HepG2 (cell line): ENCODE results near the gene ATRIP. TPM values are rescaled to one million over a fixed set of nuclear protein-coding genes. Genes with fewer than 3 reads are reported as not detected.

ENCODE experiments used
- ATAC-seq: fragments of 200-7000 bp; cut with Tn5 transposase; 3 replicates; pipeline ENCODE4 v1.9.1; 2020; ENCODE audit warnings: mild to moderate bottlenecking, moderate library complexity
- BruUV-seq: library from RNA; stranded (reverse); fragments of 400-500 nt; replicated peaks from 2 replicates; lab custom pipeline; 2021; lab: Mats Ljungman, UMichigan
- CTCF ChIA-PET: fragments of 300-600 bp; formaldehyde crosslinking; extraction: SDS; loops from one replicate; lab custom pipeline; 2021; ENCODE audit warnings: low total read pairs, inconsistent platforms, low intra/inter-chr PET ratio; lab: Yijun Ruan, JAX
- POLR2A ChIA-PET: fragments of 350-600 bp; sonication (Branson Sonifier 250); formaldehyde crosslinking; loops from one replicate; lab custom pipeline; 2020; ENCODE audit warnings: antibody characterized with exemption, inconsistent platforms; lab: Yijun Ruan, JAX
- DNase-seq: peaks from one replicate; pipeline ENCODE4 v3.0.0-alpha.2; 2015; ENCODE audit warnings: low spot score
- FAIRE-seq: peaks from 3 replicates; lab custom pipeline; 2011; peaks lifted over from hg19 to GRCh38; lab: Jason Lieb, UNC
- H2AFZ ChIP-seq: one replicate; pipeline ENCODE4 v1.6.1; 2011; ENCODE audit warnings: low read length, inconsistent platforms
- H3K27ac ChIP-seq: fragments of 300-600 bp; 3 replicates; pipeline ENCODE4 v1.8.0; 2011; ENCODE audit warnings: mixed run types, mild to moderate bottlenecking, mixed read lengths, low read length, inconsistent platforms; ENCODE audit not compliant: insufficient read depth; ENCODE audit errors: extremely low read length
- H3K27me3 ChIP-seq, 2 experiments: fragments of 200-600 bp in 1 of 2; 2 replicates in 1 of 2; 3 replicates in 1 of 2; pipeline versions ENCODE4 v1.6.0 to v1.8.0; 2011; ENCODE audit warnings: low read length in 2 of 2, mild to moderate bottlenecking in 2 of 2, moderate library complexity in 2 of 2, inconsistent platforms in 1 of 2; ENCODE audit not compliant: insufficient read depth in 2 of 2, control insufficient read depth in 1 of 2
- H3K36me3 ChIP-seq, 2 experiments: fragments of 200-600 bp in 1 of 2; replicated peaks in 1 of 2; 2 replicates in 1 of 2; 3 replicates in 1 of 2; pipeline versions ENCODE4 v1.5.1 to v1.8.0; 2011; ENCODE audit warnings: low read length in 2 of 2, inconsistent platforms in 1 of 2; ENCODE audit not compliant: insufficient read depth in 2 of 2, control insufficient read depth in 1 of 2
- H3K4me1 ChIP-seq: 2 replicates; pipeline ENCODE4 v1.5.1; 2012; ENCODE audit warnings: low read length, inconsistent platforms; ENCODE audit not compliant: insufficient read depth
- H3K4me2 ChIP-seq: 2 replicates; pipeline ENCODE4 v1.6.0; 2011; ENCODE audit warnings: low read depth, low read length, inconsistent platforms
- H3K4me3 ChIP-seq, 3 experiments: fragments of 200-600 bp in 1 of 3; sonication (generic), shearing (Covaris generic) in 1 of 3; replicated peaks in 1 of 3; 2 replicates each; pipeline ENCODE4 v1.5.1; 2011 to 2016; ENCODE audit warnings: low read length in 3 of 3, inconsistent platforms in 2 of 3, low read depth in 2 of 3, mild to moderate bottlenecking in 2 of 3, control low read depth in 1 of 3, mixed read lengths in 1 of 3; ENCODE audit not compliant: insufficient read depth in 1 of 3
- H3K79me2 ChIP-seq: one replicate; pipeline ENCODE4 v1.6.1; 2011; ENCODE audit warnings: low read length, inconsistent platforms; ENCODE audit not compliant: insufficient read depth
- H3K9ac ChIP-seq: 2 replicates; pipeline ENCODE4 v1.6.0; 2011; ENCODE audit warnings: mild to moderate bottlenecking, low read depth, low read length, inconsistent platforms; ENCODE audit not compliant: insufficient read depth
- H3K9me3 ChIP-seq: 2 replicates; pipeline ENCODE4 v1.5.1; 2012; ENCODE audit warnings: mild to moderate bottlenecking, low read length
- H4K20me1 ChIP-seq: 2 replicates; pipeline ENCODE4 v1.6.0; 2011; ENCODE audit warnings: inconsistent platforms, mild to moderate bottlenecking, low read length, moderate library complexity; ENCODE audit not compliant: insufficient read depth
- AGO2 ChIP-seq: fragments of 200-400 bp; formaldehyde crosslinking; optimal IDR thresholded peaks from 2 replicates; pipeline ENCODE3; 2017; ENCODE audit warnings: mild to moderate bottlenecking, low read depth, low read length, moderate library complexity
- GTF2F1 ChIP-seq: fragments of 150-350 bp; IDR thresholded peaks from 2 replicates; pipeline ENCODE4 v1.6.1; 2014; ENCODE audit warnings: low read length
- NFYC ChIP-seq: IDR thresholded peaks from 2 replicates; pipeline ENCODE4 v1.6.1; 2016; ENCODE audit warnings: missing genetic modification reagents, missing compliant biosample characterization
- NONO ChIP-seq, 2 experiments: fragments of 450-650 bp in 1 of 2; sonication (generic) in 1 of 2; formaldehyde crosslinking in 1 of 2; IDR thresholded peaks in 1 of 2; conservative IDR thresholded peaks in 1 of 2; 2 replicates each; pipeline versions ENCODE4 v1.6.1 to v1.8.0; 2017 to 2022; ENCODE audit warnings: mild to moderate bottlenecking in 1 of 2, missing genetic modification reagents in 1 of 2, moderate library complexity in 1 of 2
- POLR2A ChIP-seq, 2 experiments: IDR thresholded peaks; 2 replicates each; pipeline ENCODE4 v1.6.1; 2011; ENCODE audit warnings: low read depth in 2 of 2, low read length in 2 of 2, mild to moderate bottlenecking in 1 of 2, moderate library complexity in 1 of 2; ENCODE audit not compliant: insufficient read depth in 1 of 2
- POLR2G ChIP-seq: fragments of 200-400 bp; formaldehyde crosslinking; IDR thresholded peaks from 2 replicates; pipeline ENCODE4 v1.6.1; 2018; ENCODE audit warnings: mild to moderate bottlenecking, low read depth, low read length, moderate library complexity
- RBFOX2 ChIP-seq: fragments of 200-400 bp; formaldehyde crosslinking; IDR thresholded peaks from 2 replicates; pipeline ENCODE4 v1.6.1; 2017; ENCODE audit warnings: low read depth, mild to moderate bottlenecking, low read length
- RBM22 ChIP-seq: fragments of 200-400 bp; formaldehyde crosslinking; optimal IDR thresholded peaks from 2 replicates; pipeline ENCODE3; 2017; ENCODE audit warnings: mild to moderate bottlenecking, low read length, moderate library complexity
- ZBTB7A ChIP-seq: sonication (generic); formaldehyde crosslinking; IDR thresholded peaks from 2 replicates; pipeline ENCODE4 v1.8.0; 2022; ENCODE audit warnings: mild to moderate bottlenecking, missing genetic modification reagents
- ZNF687 ChIP-seq: sonication (generic); formaldehyde crosslinking; IDR thresholded peaks from 2 replicates; pipeline ENCODE4 v1.5.1; 2020; ENCODE audit warnings: mild to moderate bottlenecking, missing genetic modification reagents, moderate library complexity
- ZNF710 ChIP-seq: sonication (generic); formaldehyde crosslinking; IDR thresholded peaks from 2 replicates; pipeline ENCODE4 v1.5.0; 2020; ENCODE audit warnings: mild to moderate bottlenecking, missing genetic modification reagents, borderline replicate concordance
- WGBS: methylation state at CpG from one replicate; pipeline ENCODE4 v1.1.6; 2017; ENCODE audit warnings: low lambda C conversion rate; 5-methylcytosine and 5-hydroxymethylcytosine counted together
- in situ Hi-C: cut with HindIII; loops from 2 replicates; pipeline ENCODE4 v1.10.0; 2017; ENCODE audit warnings: low pct_unique_long_range_greater_than_20kb; ENCODE audit not compliant: extremely low pct_ligation_motif_present
- intact Hi-C: fragments of 100-400 bp; cut with micrococcal nuclease; formaldehyde crosslinking; loops from one replicate; pipeline ENCODE4 v1.10.0; 2022; ENCODE audit not compliant: unreplicated experiment
- polyA plus RNA-seq, 8 experiments: library from polyadenylated mRNA; depleted of rRNA in 3 of 8; stranded (reverse) in 7 of 8; unstranded in 1 of 8; fragments of >200 nt; fragmentation: Illumina TruSeq in 4 of 8; extraction: Trizol in 4 of 8; gene quantifications; 2 replicates each; pipeline versions ENCODE4 v1.2.1 to v1.2.3, GENCODE V29; 2011 to 2016; ENCODE audit warnings: low read depth in 4 of 8, missing spikeins in 1 of 8, mixed read lengths in 1 of 8; ENCODE audit not compliant: insufficient read depth in 1 of 8
- total RNA-seq, 5 experiments: library from RNA; depleted of rRNA; stranded (reverse); fragments of >200 nt; fragmentation: Illumina TruSeq; extraction: Trizol; gene quantifications; 2 replicates each; pipeline ENCODE4 v1.2.3, GENCODE V29; 2016; ENCODE audit warnings: low read depth in 1 of 5

ATRIP gene
- total and polyA plus RNA-seq, 2 of the 13 experiments (the other 11 are each of a cell fraction or from before 2014, with no cell fraction given), result 5.1 to 12.5 TPM

- no peak for TF ChIP-seq ZNF710 (CRISPR knock-in tag)
- TF ChIP-seq NONO (IDR thresholded peaks at IDR 0.05), result no peak
- TF ChIP-seq NONO (CRISPR knock-in tag; conservative IDR thresholded peaks at IDR 0.05), result 0 out of 2 replicates have a peak, but pooled peaks have one; percentile 9
- TF ChIP-seq POLR2G, result peak; percentile 46; the same call in 1 of the 2 replicates
- peak; percentile 64 for TF ChIP-seq RBM22
- DNase-seq (no peak), FAIRE-seq (no peak), ATAC-seq (no peak)
- no TSS peak for BruUV-seq
- Histone ChIP-seq H4K20me1 (peaks cover 16% of the 10 kb centered on the region; the same call in 1 of the 2 replicates), H3K9ac (no peak overlapping the region), H2AFZ (no peak overlapping the region), H3K9me3 (no peaks in the 10 kb centered on the region), H3K4me1 (no peaks in the 10 kb centered on the region), H3K79me2 (no peaks in the 10 kb centered on the region), H3K36me3 (peaks cover 82 to 100% of the 10 kb centered on the region in 2 experiments), H3K4me3 (no peak overlapping the region), H3K4me2 (no peak overlapping the region), H3K27me3 (no peaks in the 10 kb centered on the region), H3K27ac (no peak overlapping the region)
- POLR2A ChIA-PET, result interaction anchor here (1.4 kb wide), 1 partner anchor 23 kb away, joined by 4 read pairs; no protein-coding TSS in a partner anchor
- in situ Hi-C loops (no loop called here), intact Hi-C loops (no loop called here)
- 98% methylated on average over 7 of the region's 8 CpGs for WGBS
- CTCF ChIA-PET, result interaction anchor here (4.1 kb wide), 1 partner anchor 23 kb away, joined by 25 read pairs; no protein-coding TSS in a partner anchor
Measured at GRCh38 chr3:48413086-48413485, 33.5 kb upstream of the ATRIP start.

DNA sequence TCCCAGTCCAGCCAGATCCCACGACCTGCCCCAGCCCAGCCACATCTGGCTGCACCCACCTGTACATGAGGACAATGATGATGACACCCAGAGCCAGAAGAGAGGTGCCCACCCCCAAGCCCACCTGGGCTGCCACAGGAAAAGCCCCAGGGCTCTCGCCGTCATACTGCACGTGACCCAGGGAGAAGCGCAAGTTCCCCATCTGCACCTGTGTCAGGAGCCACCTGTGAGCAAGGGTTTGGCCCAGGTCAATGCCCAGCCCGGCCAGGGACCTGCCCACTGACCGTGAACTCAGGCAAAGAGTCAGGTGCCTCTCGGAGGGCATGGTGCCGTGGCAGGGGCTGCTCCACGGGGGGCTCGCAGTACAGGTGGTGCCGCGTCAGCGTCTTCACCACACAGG lies 32.9 kb upstream of the ATRIP start:
- CTCF ChIA-PET, result interaction anchor here (2.7 to 4.1 kb wide), 2 partner anchors 20 to 22 kb away, joined by 9 to 25 read pairs; no protein-coding TSS in a partner anchor

More for the DNA sequence above, 32.9 kb upstream of the ATRIP start:
- no peaks in the 10 kb centered on the region for H3K79me2 ChIP-seq
- POLR2A ChIA-PET, result interaction anchor here (11.1 kb wide), 1 partner anchor 17 kb away, joined by 130 read pairs; the partner anchor contains the start of gene PLXNB1
- BruUV-seq, result no TSS peak
- TF ChIP-seq ZBTB7A (0 out of 2 replicates have a peak, but pooled peaks have one; percentile 30), POLR2A (IDR thresholded peaks at IDR 0.05; ENCODE audit: insufficient read depth in 1 of 2, low read depth in 2 of 2, low read length in 2 of 2) (peak in 1 of 2 experiments; percentile 55; a peak in 2 of 4 replicates), POLR2G (peak; percentile 12; the same call in 1 of the 2 replicates), RBFOX2 (peak; percentile 62), GTF2F1 (no peak), ZNF687 (0 out of 2 replicates have a peak, but pooled peaks have one; percentile 2), NFYC (CRISPR knock-in tag) (no peak), AGO2 (peak; percentile 86)
- TF ChIP-seq, all 625 proteins: peak for 6
- Histone ChIP-seq H3K27ac (no peak overlapping the region), H3K4me2 (no peak overlapping the region), H3K9ac (no peak overlapping the region), H3K4me3 (no peak overlapping the region), H3K4me1 (no peaks in the 10 kb centered on the region), H3K27me3 (no peaks in the 10 kb centered on the region), H3K36me3 (peaks cover 82 to 100% of the 10 kb centered on the region in 2 experiments), H3K9me3 (no peaks in the 10 kb centered on the region), H4K20me1 (peaks cover 16% of the 10 kb centered on the region; the same call in 1 of the 2 replicates), H2AFZ (no peak overlapping the region)
- ATAC-seq, result no peak
- no peak for FAIRE-seq
- 96% methylated on average over 10 of the region's 14 CpGs for WGBS
- no peak for DNase-seq
- intact Hi-C loops (no loop called here), in situ Hi-C loops (no loop called here)
